T47D (cell line): Measurements from ENCODE around the gene ADK.

Experiments
- DNase-seq, 2 experiments: peaks; one replicate each; pipeline versions ENCODE4 v3.0.0 to v3.0.0-alpha.2; 2011 to 2012; ENCODE audit warnings: low read depth in 1 of 2, low spot score in 1 of 2
- JUND ChIP-seq: IDR thresholded peaks from 2 replicates; pipeline ENCODE4 v1.6.1; 2012; ENCODE audit warnings: low read depth
- in situ Hi-C: cut with HindIII; loops from 2 replicates; pipeline ENCODE4 v1.10.0; 2016; ENCODE audit warnings: low sequenced_read_pairs, low pct_unique_long_range_greater_than_20kb

Gene ADK

GRCh38 chr10:74307061-74307651 is 156.1 kb downstream of the ADK start:
- in situ Hi-C loops: no loop called here
- DNase-seq: no peak
- TF ChIP-seq JUND: no peak

- no peak for TF ChIP-seq JUND
- in situ Hi-C loops: no loop called here
- DNase-seq: no peak
These were observed 159.7 kb downstream of the ADK start for GRCh38 chr10:74310652-74311257.

- in situ Hi-C loops: no loop called here
- no peak for TF ChIP-seq JUND
- DNase-seq: no peak
These were observed 163.1 kb downstream of the ADK start for GRCh38 chr10:74314166-74314565.

- in situ Hi-C loops: no loop called here
- TF ChIP-seq JUND: no peak
- no peak for DNase-seq
These were observed 169.0 kb downstream of the ADK start for GRCh38 chr10:74320026-74320425.

- in situ Hi-C loops: no loop called here
- no peak for TF ChIP-seq JUND
- DNase-seq: no peak
These were observed 169.7 kb downstream of the ADK start for GRCh38 chr10:74320717-74321116.

GRCh38 chr10:74322141-74322540 is 171.1 kb downstream of the ADK start:
- in situ Hi-C loops: no loop called here
- DNase-seq: no peak
- no peak for TF ChIP-seq JUND

GRCh38 chr10:74322565-74322964 is 171.5 kb downstream of the ADK start:
- DNase-seq: no peak
- in situ Hi-C loops: no loop called here

GRCh38 chr10:74328388-74328787 is 177.4 kb downstream of the ADK start:
- no peak for DNase-seq
- no peak for TF ChIP-seq JUND
- in situ Hi-C loops: no loop called here

More at GRCh38 chr10:74322565-74322964, 171.5 kb downstream of the ADK start:
- TF ChIP-seq JUND: no peak

- no peak for TF ChIP-seq JUND
- in situ Hi-C loops: no loop called here
- no peak for DNase-seq
These were observed 178.9 kb downstream of the ADK start for GRCh38 chr10:74329873-74330272.

- no peak for DNase-seq
- no peak for TF ChIP-seq JUND
- in situ Hi-C loops: no loop called here
These were observed 179.6 kb downstream of the ADK start for GRCh38 chr10:74330646-74331045.

- in situ Hi-C loops: no loop called here
- TF ChIP-seq JUND: no peak
- no peak for DNase-seq
These were observed 181.4 kb downstream of the ADK start for GRCh38 chr10:74332398-74332797.

- in situ Hi-C loops: no loop called here
- DNase-seq: no peak
- no peak for TF ChIP-seq JUND
These were observed 182.2 kb downstream of the ADK start for GRCh38 chr10:74333174-74333573.

- TF ChIP-seq JUND: no peak
- no peak for DNase-seq
- in situ Hi-C loops: no loop called here
These were observed 183.2 kb downstream of the ADK start for GRCh38 chr10:74334221-74334620.

GRCh38 chr10:74335501-74335900 is 184.5 kb downstream of the ADK start:
- TF ChIP-seq JUND: no peak
- in situ Hi-C loops: no loop called here
- DNase-seq: no peak
